ENCODE measurements around the gene KCNC1.

The KCNC1 gene

GRCh38 chr11:17738151-17738973, 3.8 kb downstream of the KCNC1 start:
- no peak for DNase-seq

GRCh38 chr11:17739945-17740338, 5.4 kb downstream of the KCNC1 start:
- DNase-seq, result no peak

- no peak for DNase-seq
Observed at GRCh38 chr11:17740649-17741235, 6.2 kb downstream of the KCNC1 start.

GRCh38 chr11:17741487-17741886, 6.9 kb downstream of the KCNC1 start:
- no peak for DNase-seq

GRCh38 chr11:17742019-17742418, 7.4 kb downstream of the KCNC1 start:
- DNase-seq, result no peak

GRCh38 chr11:17743026-17743807, 8.6 kb downstream of the KCNC1 start:
- no peak for DNase-seq

GRCh38 chr11:17743808-17744119, 9.2 kb downstream of the KCNC1 start:
- no peak for DNase-seq

- DNase-seq, result no peak
Observed at GRCh38 chr11:17744151-17744940, 9.8 kb downstream of the KCNC1 start.

GRCh38 chr11:17745023-17745772, 10.6 kb downstream of the KCNC1 start:
- no peak for DNase-seq

- DNase-seq, result no peak
Observed at GRCh38 chr11:17746096-17746495, 11.5 kb downstream of the KCNC1 start.

- no peak for DNase-seq
Observed at GRCh38 chr11:17747131-17747955, 12.8 kb downstream of the KCNC1 start.

- DNase-seq, result no peak
Observed at GRCh38 chr11:17748044-17748443, 13.5 kb downstream of the KCNC1 start.

GRCh38 chr11:17748761-17749721, 14.5 kb downstream of the KCNC1 start:
- no peak for DNase-seq

- DNase-seq, result no peak
Observed at GRCh38 chr11:17750013-17750800, 15.6 kb downstream of the KCNC1 start.

- no peak for DNase-seq
Observed at GRCh38 chr11:17750801-17751165, 16.2 kb downstream of the KCNC1 start.

GRCh38 chr11:17751558-17751957, 17.0 kb downstream of the KCNC1 start:
- no peak for DNase-seq

GRCh38 chr11:17752144-17752543, 17.6 kb downstream of the KCNC1 start:
- DNase-seq, result no peak

GRCh38 chr11:17753153-17753552, 18.6 kb downstream of the KCNC1 start:
- no peak for DNase-seq

GRCh38 chr11:17753641-17754040, 19.1 kb downstream of the KCNC1 start:
- DNase-seq, result no peak
